ENCODE data around the gene UGT1A5.

Gene UGT1A5

DNA sequence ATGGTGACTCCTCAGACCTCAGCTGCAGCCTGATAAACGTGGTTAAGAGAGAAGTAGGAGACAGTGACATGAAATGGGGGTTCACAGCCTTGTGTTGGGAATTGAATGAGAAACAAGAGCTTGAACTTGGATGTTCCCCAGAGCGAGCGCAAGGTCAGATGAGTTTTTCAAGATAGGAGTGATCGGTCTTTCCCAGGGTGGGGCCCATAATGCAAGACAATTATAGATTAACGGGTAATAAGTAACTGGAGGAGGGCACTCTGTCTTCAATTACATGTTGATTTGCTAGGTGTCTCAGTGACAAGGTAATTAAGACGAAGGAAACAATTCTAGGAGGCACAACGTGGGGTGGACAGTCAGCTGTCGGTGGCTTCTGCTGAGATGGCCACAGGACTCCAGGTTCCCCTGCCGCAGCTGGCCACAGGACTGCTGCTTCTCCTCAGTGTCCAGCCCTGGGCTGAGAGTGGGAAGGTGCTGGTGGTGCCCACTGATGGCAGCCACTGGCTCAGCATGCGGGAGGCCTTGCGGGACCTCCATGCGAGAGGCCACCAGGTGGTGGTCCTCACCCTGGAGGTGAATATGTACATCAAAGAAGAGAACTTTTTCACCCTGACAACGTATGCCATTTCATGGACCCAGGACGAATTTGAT, at the start of gene UGT1A5:
Gene UGT1A5, plus strand, starts transcription at position 297 of the 651 bp plus-strand sequence. Its CDS starts 85 bp downstream, at position 382.
- no peak for DNase-seq

DNA sequence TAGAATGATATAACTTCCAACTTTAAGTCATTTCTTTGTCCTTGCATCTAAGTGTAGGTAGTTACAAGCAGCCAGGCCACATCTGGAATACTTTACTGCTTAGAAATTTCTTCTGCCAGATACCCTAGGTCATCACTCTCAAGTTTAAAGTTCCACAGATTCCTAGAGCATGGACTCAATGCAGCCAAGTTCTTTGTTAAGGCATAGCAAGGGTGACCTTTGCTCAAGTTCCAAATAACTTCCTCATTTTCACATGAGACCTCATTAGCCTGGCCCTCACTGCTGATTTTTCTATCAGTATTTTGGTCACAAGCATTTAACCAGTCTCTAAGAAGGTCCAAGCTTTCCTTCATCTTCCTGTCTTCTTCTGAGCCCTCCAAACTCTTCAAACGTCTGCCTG, 48.8 kb upstream of the UGT1A5 start:
- DNase-seq = no peak

DNA sequence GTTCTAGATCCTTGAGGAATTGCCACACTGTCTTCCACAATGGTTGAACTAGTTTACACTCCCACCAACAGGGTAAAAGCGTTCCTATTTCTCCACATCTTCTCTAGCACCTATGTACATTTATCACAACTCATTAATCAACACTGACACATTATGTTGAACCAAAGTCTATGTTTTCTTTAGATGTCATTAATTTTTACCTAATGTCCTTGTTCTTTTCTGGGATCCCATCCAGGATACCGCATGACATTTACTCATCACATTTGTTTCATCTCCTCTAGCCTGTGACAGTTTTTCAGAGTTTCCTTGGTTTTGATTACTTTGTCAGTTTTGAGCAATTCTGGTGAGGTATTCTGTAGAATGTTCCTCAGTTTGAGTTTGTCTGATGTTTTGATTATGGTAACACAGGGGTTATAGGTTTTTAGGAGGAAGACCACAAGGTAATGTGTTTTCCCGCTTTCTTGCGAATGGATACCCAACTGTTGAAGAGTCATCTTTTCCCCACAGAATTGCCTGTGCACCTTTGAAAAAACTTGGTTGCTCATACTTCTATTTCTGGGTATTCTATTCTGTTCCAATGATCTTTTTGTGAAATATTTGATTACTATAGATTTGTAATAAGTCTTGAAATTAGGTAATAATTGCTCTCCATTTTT, 44.0 kb upstream of the UGT1A5 start:
- DNase-seq = no peak

DNA sequence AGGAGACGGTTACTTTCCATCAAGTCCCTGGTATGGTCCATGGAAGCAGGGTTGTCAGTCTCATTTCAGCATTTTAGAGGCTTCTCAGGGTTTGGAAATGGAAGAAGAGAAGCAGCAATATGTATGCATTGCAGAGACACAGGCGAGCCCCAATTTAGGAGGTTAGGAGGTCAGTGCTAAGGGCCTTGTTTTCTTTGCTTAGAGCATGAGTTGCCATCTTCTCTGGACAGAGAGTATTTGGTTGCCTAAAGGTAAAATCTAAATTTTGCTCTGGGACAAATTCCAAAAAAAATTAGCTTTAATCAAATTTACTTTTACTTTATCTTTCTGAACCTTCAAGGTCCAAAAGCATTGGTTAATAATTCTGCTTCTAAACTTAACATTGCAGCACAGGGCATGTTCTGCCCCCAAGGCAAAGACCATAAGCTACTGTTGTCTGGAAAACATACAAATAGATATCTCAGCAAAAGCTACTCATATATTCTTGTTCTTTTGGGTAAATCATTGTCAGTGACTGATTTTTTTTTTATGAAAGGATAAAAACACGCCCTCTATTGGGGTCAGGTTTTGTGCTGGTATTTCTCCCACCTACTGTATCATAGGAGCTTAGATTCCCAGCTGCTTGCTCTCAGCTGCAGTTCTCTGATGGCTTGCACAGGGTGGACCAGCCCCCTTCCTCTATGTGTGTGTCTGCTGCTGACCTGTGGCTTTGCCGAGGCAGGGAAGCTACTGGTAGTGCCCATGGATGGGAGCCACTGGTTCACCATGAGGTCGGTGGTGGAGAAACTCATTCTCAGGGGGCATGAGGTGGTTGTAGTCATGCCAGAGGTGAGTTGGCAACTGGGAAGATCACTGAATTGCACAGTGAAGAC, 41.2 kb upstream of the UGT1A5 start, which contains the start of gene UGT1A9:
Gene UGT1A9, plus strand, starts transcription at position 609 of the 872 bp plus-strand sequence. Its CDS starts 37 bp downstream, at position 646.
- no peak for DNase-seq

DNA sequence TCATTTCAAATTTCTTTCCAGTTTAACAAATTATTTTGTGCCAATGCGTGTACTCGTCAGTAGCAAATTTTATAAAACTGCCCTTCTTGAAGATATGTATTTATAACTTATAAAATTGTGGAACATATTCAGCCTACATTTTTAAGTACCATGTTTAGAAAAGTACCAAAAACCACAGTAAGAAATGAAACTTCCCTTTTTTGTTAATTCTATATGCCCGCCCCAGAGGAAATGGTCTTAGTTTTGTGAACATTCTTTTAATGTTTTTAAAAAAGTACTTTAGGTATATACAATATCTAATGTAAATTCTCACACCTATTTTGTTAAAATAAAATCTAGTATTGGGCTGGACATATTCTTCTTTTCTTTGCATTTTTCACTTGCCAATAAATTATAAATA, 39.8 kb upstream of the UGT1A5 start:
- DNase-seq = no peak

DNA sequence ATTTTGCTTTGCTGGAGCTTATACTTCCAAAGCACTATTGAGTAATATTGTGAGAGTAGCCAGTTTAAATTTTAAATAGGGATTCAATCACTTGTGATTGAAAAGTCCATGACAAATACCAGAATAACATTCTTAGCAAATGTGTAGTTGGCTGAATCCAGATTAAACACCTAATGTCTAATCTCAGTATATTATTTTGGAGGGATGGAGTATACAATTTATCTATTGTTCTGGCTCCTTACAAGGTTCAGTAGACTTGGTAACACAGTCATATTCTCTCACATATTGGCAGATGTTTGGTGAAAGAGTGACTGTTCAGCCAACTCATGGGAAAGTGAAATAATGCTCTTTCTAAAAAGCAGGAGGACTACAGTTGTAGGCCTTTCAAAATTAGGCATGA, 38.8 kb upstream of the UGT1A5 start:
- DNase-seq = no peak

DNA sequence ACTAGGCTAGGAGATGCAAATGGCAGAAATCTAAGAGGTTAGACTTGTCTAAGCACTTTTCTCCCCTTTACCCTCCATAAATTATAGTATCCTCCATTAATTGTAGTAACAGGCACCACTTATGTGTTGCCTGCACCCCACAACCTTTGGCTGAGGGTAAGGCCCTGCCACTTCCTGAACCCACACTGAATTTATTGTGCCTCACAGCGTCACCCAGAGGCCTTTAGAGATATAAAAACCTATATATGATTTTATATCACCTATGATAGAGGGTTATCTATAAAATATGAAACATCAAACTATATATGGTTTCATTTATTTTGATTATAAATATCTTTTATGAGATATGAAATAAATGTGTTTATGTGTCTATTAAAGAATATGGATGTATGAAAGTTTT, 38.4 kb upstream of the UGT1A5 start:
- DNase-seq = no peak

DNA sequence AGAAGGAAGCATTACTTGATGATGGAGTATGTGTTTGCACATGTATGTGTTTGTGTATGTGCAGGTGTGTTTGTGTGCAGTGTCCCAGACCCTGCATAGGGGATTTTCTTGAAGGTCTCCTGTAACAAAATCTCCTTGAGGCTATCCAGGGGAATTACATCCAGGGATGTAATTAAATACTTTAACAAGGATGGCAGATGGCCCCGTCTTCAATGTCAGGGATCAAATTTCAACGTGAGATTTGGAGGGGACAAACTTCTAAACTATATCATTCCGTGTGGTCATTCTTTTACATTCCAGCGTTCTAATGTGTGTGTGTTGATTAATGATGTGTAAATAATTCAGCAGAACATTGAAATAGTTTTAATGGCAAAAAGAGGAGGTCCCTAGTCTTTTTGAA, 37.7 kb upstream of the UGT1A5 start:
- no peak for DNase-seq

DNA sequence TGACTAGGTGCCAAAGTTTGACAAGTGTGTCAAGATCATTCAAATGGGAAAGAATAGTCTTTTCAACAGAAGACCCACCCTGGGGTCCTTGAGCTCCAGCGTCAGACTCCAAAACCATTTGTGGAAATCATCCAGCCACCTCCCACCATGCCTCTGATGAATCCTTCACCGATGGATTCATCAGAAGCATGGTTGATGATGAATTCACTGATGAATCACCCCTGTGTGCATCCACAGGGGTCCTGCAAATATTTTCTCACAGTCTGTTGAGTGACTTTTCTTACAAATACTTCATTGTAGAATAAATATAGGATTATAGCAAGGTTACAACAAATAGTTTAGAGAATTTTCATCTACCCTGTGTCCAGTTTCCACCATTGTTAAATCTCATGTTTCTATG, 36.7 kb upstream of the UGT1A5 start:
- DNase-seq = no peak

DNA sequence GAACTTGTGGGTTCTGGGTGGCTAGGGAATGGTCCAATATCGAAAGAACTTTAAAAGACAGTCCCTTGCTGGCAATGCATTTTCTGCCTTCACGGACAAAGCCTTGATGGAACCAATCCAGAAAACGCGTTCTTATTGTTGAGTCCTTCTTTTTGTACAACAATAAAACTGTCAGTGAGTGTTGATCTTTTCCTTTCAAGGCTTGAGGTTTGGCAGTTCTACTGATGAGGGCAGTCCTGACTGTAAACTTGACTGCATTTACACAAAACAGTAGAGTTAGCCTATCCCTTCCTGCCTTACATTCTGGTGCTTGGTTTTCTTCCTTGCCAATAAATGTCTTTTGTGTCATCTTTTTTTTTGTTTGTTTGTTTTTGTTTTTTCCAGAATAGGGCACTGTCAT, 33.5 kb upstream of the UGT1A5 start:
- no peak for DNase-seq

DNA sequence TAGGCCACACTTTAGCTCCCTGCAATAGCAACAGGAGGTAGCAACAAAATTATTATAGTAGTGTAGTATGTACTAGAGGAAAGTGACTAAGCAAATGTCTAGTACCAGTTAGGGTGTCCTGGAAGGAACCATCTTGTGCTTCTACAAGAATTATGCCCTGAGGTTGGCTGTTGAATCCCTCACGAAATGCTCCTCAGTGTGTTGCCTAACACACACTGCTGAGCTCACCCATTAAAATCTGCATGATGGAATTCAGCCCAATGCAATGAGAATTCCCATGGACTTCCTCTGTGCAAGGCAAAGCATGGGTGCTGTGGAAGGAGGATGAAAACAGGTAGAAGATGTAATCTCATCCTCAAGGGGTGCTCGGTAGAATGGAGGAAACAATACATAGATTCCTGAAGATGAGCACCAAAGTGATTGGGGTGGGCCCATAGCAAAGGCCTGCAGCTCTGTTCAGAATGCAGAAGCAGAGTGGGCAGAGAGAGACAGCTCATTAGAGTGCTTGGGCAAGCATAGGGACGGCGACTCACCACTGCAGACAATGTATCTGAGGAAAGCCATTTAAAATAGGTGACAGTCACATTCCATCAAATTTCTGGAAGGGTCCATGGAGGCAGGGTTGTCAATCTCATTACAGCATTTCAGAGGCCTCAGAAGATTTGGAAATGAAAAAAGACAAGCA, 32.2 kb upstream of the UGT1A5 start:
- no peak for DNase-seq

DNA sequence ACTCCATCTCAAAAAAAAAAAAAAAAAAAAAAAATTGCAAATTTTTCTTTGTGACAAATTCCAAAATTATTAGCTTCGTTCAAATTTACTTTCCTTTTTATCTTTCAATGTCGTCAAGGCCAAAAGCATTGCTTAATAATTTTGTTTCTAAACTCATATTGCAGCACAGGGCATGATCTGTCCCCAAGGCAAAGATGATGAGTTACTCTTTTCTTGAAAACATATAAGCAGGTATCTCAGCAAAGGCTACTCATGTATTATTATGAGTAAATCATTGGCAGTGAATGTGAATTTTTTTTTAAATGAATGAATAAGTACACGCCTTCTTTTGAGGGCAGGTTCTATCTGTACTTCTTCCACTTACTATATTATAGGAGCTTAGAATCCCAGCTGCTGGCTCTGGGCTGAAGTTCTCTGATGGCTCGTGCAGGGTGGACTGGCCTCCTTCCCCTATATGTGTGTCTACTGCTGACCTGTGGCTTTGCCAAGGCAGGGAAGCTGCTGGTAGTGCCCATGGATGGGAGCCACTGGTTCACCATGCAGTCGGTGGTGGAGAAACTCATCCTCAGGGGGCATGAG, 31.1 kb upstream of the UGT1A5 start, which contains the start of gene UGT1A7:
Gene UGT1A7, plus strand, starts transcription at position 381 of the 579 bp plus-strand sequence. Its CDS starts 37 bp downstream, at position 418.
- no peak for DNase-seq

DNA sequence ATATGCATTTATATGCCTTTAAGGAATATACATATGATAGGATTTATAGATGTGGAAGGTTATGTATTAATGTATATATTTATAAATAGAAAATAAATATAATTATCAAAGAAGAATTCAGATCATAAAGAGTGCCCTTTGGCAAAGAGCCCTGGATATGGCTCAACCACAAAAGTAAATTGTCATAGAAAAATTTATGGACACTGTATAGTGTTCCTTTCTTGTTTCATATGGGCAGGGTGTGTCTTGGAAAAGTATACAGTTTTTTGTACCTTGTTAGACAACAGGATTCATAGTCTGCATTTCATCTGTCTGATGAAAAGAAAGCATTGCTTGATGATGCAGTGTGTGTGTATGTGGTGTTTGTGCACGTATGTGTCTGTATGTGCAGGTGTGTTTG, 28.1 kb upstream of the UGT1A5 start:
- DNase-seq = no peak

DNA sequence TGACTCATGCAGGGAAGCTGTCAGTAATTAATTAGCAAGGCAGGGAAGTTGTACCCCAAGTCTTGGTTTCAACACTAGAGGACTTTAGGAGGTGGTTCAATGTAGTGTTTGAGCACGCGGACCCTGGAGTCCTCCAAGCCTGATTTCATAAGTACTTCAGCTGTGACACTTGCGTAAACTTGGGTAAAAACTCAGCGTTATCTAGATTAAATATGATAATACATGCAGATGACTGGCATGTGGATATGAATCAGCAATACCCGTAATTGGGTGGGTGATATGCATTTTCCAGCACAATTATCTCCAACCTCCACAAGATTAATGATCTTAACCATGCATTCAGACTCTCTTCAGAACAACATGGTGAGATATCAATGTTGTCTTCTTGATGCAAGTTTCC, 25.8 kb upstream of the UGT1A5 start:
- no peak for DNase-seq

DNA sequence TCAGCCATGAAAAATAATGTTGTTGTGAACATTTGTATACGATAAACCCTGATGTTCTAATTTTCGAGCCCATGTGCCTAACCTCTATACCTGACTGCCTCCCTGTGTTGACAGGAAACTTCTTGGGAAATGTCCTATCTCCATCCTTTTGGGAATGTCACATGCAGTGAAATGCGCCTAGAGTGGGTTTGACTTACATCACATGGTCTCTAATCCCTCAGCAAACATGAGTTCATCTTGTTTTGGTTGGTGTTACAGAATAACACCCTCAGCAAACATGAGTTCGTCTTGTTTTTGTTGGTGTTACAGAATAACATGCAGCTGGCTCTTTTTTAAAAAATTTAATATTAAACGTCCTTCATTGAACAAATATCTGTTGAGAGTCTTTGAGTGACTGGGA, 24.4 kb upstream of the UGT1A5 start:
- no peak for DNase-seq

DNA sequence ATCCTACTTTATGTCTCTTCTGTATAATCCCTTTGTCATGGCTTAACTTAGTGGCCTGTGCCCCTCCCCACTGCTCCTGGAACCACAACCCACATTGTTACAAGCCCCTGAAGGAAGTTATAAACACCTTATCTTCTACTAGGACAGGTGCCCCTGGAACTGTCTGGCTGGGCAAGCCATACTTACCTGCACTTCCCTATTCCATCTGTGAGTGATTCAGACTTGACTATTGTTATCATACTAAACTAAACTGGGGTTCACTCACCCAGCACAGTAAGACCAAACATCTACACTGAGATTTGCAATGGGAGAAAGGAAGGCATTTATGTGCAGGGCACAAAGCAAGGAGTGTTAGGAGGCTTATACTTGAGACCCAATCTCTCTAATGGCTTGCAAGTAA, 23.7 kb upstream of the UGT1A5 start:
- no peak for DNase-seq

DNA sequence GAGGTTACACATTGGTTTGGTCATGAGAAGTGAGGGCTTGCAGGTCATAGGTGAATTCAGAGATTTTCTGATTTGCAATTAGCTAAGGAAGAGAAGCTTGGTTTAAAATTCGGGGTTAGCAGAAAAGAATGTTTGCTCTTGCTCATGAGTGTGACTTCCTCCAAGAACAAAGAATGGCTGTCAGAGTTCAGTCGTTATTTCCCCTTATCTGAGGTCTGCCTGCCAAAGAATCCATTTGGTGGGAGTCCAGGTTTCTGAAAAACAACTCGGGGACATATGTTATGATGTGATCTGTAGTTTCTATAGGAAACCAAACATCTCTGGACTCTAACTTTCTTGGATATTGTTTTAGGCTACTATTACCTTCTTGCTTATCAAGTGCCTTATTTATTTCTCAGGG, 23.2 kb upstream of the UGT1A5 start:
- no peak for DNase-seq

DNA sequence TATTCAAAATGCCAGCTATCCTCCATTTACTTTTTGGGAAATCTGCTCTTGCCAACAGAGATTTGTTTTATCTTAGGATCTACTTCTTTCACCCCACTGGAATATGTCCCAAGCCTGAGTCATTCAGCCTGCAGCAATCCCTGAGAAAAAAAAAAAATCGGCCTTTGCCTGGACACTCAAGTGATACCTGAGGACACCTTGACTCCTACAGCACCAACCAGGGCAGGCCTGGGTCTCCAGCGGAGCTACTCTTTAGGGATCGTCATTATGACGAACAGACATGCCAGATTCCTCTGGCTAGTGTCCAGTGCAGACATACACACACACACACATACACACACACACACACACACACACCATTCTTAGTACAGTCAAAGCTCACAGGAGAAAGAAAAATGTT, 22.3 kb upstream of the UGT1A5 start:
- no peak for DNase-seq

DNA sequence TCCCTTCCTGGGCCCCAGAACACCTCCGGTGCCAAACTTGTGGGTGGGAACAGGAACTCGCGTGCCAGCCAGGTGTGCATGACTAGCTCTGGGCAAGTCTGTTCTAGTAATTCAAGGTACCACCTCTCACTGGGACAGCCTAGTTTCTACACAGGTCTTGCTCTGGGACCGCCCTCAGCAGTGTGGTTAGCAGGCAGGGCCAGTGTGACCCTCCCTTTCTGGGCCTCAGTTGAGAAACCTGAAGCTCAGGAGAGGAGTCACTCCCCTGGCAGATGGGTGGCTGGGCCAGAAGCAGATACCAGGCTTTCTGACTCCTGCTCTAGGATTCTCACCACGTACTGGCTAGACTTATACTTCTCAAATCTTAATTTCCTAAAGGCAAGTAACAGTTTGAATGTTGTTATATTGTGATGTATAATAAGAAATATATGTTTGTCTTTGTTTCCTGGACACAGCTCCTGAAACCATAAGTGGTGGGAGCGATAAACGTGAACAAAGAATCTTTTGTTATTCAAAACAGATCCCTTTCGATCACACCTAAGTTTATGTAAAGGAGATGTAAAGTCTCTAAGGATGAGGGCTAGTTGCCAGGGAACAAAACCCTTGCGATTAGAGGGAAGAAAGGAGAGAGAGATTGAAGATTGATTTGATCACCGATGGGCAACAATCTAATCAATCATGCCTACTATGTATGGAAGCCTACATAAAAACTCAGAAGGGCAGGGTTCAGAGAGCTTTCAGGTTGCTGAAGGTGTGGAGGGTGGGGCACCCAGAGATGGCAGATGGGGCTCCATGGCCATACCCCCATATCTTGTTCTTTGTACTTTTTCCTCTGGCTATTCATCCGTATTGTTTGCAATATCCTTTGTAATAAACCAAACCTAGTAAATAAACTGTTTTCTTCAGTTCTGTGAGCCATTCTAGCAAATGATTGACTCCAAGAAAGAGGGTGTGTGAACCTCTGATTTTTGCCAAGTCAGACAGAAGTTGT, 21.0 kb upstream of the UGT1A5 start:
- DNase-seq = no peak

DNA sequence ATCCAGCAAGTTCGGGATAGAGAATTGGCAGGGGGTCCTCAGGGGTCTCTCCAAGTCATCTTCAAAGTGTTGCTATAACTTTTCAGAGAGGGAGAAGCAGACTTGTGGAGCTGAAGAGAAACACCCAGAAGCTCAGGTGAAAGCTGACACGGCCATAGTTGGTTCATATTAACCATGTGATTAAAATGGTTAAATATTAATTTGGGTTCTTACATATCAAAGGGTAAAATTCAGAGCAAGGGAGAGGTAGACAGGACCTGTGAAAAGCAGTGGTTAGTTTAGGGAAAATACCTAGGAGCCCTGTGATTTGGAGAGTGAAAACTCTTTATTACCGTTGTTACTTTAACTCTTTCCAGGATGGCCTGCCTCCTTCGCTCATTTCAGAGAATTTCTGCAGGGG, 20.1 kb upstream of the UGT1A5 start, which contains the start of gene UGT1A6:
Gene UGT1A6, plus strand, starts transcription at position 243 of the 400 bp plus-strand sequence. Its CDS starts 115 bp downstream, at position 358.
- DNase-seq = no peak

DNA sequence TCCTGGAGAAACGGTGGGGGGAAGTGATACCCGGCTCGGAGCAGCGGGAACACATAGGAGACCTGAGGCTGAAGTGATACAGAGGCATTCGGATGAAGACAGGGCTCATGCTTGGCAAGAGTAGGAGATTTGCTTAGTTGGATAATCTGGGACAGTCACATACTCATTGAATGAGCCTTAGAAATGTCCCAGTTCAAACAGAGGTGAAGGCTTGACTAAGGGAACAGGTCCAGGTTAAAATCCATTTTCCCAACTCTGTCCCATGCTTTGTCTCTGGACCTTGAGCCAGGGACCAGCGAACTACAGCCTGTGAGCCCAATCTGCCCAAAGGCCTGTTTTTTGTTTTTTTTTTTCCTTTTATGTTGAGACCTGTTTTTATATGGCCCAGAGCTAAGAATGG, 18.7 kb upstream of the UGT1A5 start:
- DNase-seq = no peak
